ENCODE data around the gene NRSN2.

- TF ChIP-seq CTCF (IDR thresholded peaks at IDR 0.05) (peak; percentile 60 to 91 (median 90)), POLR2AphosphoS5 (IDR thresholded peaks at IDR 0.05) (peak in 1 of 3 donors; percentile 27), POLR2A (IDR thresholded peaks at IDR 0.05) (no peak)
Observed at GRCh38 chr20:354298-354977, 7.5 kb downstream of the NRSN2 start.
